SU-DHL-6 (cell line): ENCODE data around the gene WDR59.
"Not testable (repeated sequence)": the region's sequence is repeated elsewhere in the genome, so short reads cannot be mapped to it uniquely, and the experiment has no call there.

Experiments
- H2AFZ ChIP-seq: fragments of 200-600 bp; sonication (generic); 2 replicates; pipeline ENCODE4 v1.6.1; 2014; ENCODE audit warnings: low read depth, mild to moderate bottlenecking, moderate library complexity, mixed read lengths, antibody characterized with exemption, low read length; ENCODE audit not compliant: severe bottlenecking
- H3F3A ChIP-seq: fragments of 200-600 bp; shearing (Covaris generic); 2 replicates; pipeline ENCODE4 v1.6.0; 2016; ENCODE audit warnings: antibody characterized with exemption, mild to moderate bottlenecking; ENCODE audit not compliant: insufficient read depth
- H3K27ac ChIP-seq: fragments of 200-600 bp; sonication (generic); 2 replicates; pipeline ENCODE4 v1.5.1; 2016; ENCODE audit warnings: low read depth, mild to moderate bottlenecking, low read length, moderate library complexity, mixed read lengths
- H3K27me3 ChIP-seq: fragments of 200-600 bp; sonication (generic), shearing (Covaris generic); 2 replicates; pipeline ENCODE4 v1.6.0; 2014; ENCODE audit warnings: mild to moderate bottlenecking, low read length
- H3K36me3 ChIP-seq: fragments of 200-600 bp; sonication (generic); 2 replicates; pipeline ENCODE4 v1.6.1; 2014; ENCODE audit warnings: mild to moderate bottlenecking, low read length, mixed read lengths
- H3K4me2 ChIP-seq: fragments of 300-600, 200-600 bp; shearing (Covaris generic), sonication (generic); 2 replicates; pipeline ENCODE4 v1.6.0; 2014; ENCODE audit warnings: low read length, low read depth, mild to moderate bottlenecking; ENCODE audit not compliant: poor library complexity, severe bottlenecking
- H3K4me3 ChIP-seq: fragments of 200-600 bp; sonication (generic); 2 replicates; pipeline ENCODE4 v1.5.1; 2014; ENCODE audit warnings: antibody characterized with exemption, low read length, mild to moderate bottlenecking, mixed read lengths; ENCODE audit not compliant: insufficient read depth, poor library complexity, severe bottlenecking
- H3K79me2 ChIP-seq: fragments of 200-600 bp; sonication (generic); 2 replicates; pipeline ENCODE4 v1.6.1; 2014; ENCODE audit warnings: mild to moderate bottlenecking, low read length, moderate library complexity; ENCODE audit not compliant: insufficient read depth
- H3K9ac ChIP-seq: fragments of 200-600 bp; sonication (generic); 2 replicates; pipeline ENCODE4 v1.7.0; 2014; ENCODE audit warnings: mild to moderate bottlenecking, low read length
- H3K9me2 ChIP-seq: fragments of 200-600 bp; sonication (generic); replicated peaks from 2 replicates; pipeline ENCODE4 v1.6.1; 2014; ENCODE audit warnings: low read length; ENCODE audit not compliant: insufficient read depth
- H3K9me3 ChIP-seq: fragments of 200-600 bp; sonication (generic); 2 replicates; pipeline ENCODE4 v1.6.1; 2014; ENCODE audit warnings: low read length, mixed read lengths; ENCODE audit not compliant: insufficient read depth
- H4K20me1 ChIP-seq: fragments of 200-600 bp; sonication (generic); 2 replicates; pipeline ENCODE4 v1.6.1; 2014; ENCODE audit warnings: low read depth, mild to moderate bottlenecking, antibody characterized with exemption, low read length, moderate library complexity, mixed read lengths
- CTCF ChIP-seq: fragments of 200-600 bp; sonication (generic); IDR thresholded peaks from one replicate; pipeline ENCODE4 v1.5.1; 2017; ENCODE audit warnings: antibody characterized with exemption, mild to moderate bottlenecking, low read length, moderate library complexity; ENCODE audit not compliant: insufficient read depth, poor library complexity, severe bottlenecking
- EZH2phosphoT487 ChIP-seq: fragments of 200-600 bp; sonication (generic), shearing (Covaris generic); conservative IDR thresholded peaks from 2 replicates; pipeline ENCODE4 v1.6.1; 2018; ENCODE audit warnings: mild to moderate bottlenecking, antibody characterized with exemption, low read length, moderate library complexity, mixed read lengths

The WDR59 gene

GRCh38 chr16:75014318-75014717 lies 29.4 kb upstream of the WDR59 start:
- Histone ChIP-seq H3K9ac (no peak overlapping the region), H3K36me3 (no peaks in the 10 kb centered on the region), H3K4me3 (no peak overlapping the region), H3K9me2 (no peaks in the 10 kb centered on the region), H3K27me3 (no peaks in the 10 kb centered on the region), H3K4me2 (no peak overlapping the region), H4K20me1 (no peaks in the 10 kb centered on the region), H2AFZ (no peak overlapping the region), H3K9me3 (no peaks in the 10 kb centered on the region), H3F3A (no peaks in the 10 kb centered on the region), H3K27ac (no peak overlapping the region), H3K79me2 (peaks cover 10% of the 10 kb centered on the region)
- TF ChIP-seq CTCF: no peak
- no peak for TF ChIP-seq EZH2phosphoT487

GRCh38 chr16:75013123-75013522 lies 28.2 kb upstream of the WDR59 start:
- not testable (repeated sequence) for H3K4me2 ChIP-seq, H3K9me2 ChIP-seq, H3K27ac ChIP-seq, H3K36me3 ChIP-seq, H3K9me3 ChIP-seq, H3F3A ChIP-seq, H2AFZ ChIP-seq, H3K4me3 ChIP-seq, H4K20me1 ChIP-seq, H3K27me3 ChIP-seq, H3K9ac ChIP-seq
- peaks cover 10% of the 10 kb centered on the region for H3K79me2 ChIP-seq

GRCh38 chr16:75012380-75013081 lies 27.6 kb upstream of the WDR59 start:
- Histone ChIP-seq H3K27ac (no peak overlapping the region), H3K4me2 (no peak overlapping the region), H3F3A (no peaks in the 10 kb centered on the region), H3K36me3 (no peaks in the 10 kb centered on the region), H4K20me1 (no peaks in the 10 kb centered on the region), H3K9me3 (0 out of 2 replicates have a peak, but pooled peaks cover 4% of the 10 kb centered on the region), H3K79me2 (peaks cover 7% of the 10 kb centered on the region), H3K27me3 (no peaks in the 10 kb centered on the region), H3K4me3 (no peak overlapping the region), H3K9ac (no peak overlapping the region), H3K9me2 (no peaks in the 10 kb centered on the region), H2AFZ (no peak overlapping the region)
- TF ChIP-seq CTCF: no peak
- TF ChIP-seq EZH2phosphoT487: no peak

GRCh38 chr16:75011634-75012307 lies 26.8 kb upstream of the WDR59 start:
- Histone ChIP-seq H3K9me3 (0 out of 2 replicates have a peak, but pooled peaks cover 4% of the 10 kb centered on the region), H3K27ac (no peak overlapping the region), H3K79me2 (peaks cover 4% of the 10 kb centered on the region; the same call in 1 of the 2 replicates), H3K4me3 (no peak overlapping the region), H3K36me3 (no peaks in the 10 kb centered on the region), H3K9me2 (no peaks in the 10 kb centered on the region), H2AFZ (no peak overlapping the region), H3F3A (no peaks in the 10 kb centered on the region), H4K20me1 (no peaks in the 10 kb centered on the region), H3K27me3 (no peaks in the 10 kb centered on the region), H3K9ac (no peak overlapping the region), H3K4me2 (no peak overlapping the region)
- TF ChIP-seq EZH2phosphoT487 (no peak), CTCF (no peak)
